ENCODE data around the gene FBXW8. TPM values are rescaled to one million over a fixed set of nuclear protein-coding genes. Genes with fewer than 3 reads are reported as not detected.

Gene FBXW8
- total and polyA plus RNA-seq, 5 donors, result 3.3 to 10.2 (median 7.5) TPM

DNA sequence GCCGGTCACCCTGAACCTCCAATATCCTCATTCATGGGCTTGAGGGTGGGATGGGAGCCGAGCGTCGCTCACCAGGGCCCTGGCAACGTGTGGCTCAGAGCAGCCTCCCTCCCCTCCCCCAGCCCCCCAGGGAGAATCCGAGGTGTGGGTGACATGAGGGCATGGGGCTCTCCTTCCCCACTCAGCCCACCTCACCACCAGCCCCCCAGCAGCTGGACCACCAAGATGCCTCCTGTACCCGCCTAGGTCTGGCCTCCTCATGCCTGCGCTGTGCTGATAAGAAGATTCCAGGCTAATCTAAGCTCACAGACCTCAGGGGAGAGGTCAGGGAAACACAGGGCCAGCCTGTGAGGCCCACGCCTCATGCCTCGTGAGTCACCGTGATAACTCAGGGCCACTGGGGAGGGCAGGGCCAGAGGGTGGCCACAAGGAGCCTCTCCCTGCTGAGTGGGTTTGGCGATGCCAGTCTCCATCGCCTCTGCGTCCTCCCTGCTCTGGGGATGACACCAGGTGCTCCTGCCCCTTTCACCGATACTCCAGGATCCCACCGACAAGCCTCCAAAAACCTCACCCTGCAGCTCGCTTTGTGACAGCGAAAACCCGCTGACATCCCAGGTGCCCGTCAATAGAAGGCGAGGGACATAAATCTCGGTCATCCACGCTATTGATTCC, 131.6 kb downstream of the FBXW8 start:
- no peak overlapping the region for H3K4me3 ChIP-seq (ENCODE audit: low read length)
- peak; percentile 63 to 68 (median 66) for DNase-seq
- 68% methylated on average over 23 of the region's 23 CpGs for WGBS
- intact Hi-C loops (cut with DNase I), result no loop called here
- no peak overlapping the region for H3K27ac ChIP-seq (ENCODE audit: low read length)
- no peaks in the 10 kb centered on the region for H3K27me3 ChIP-seq (ENCODE audit: control insufficient read depth, insufficient read depth)
- no peaks in the 10 kb centered on the region for H3K9me3 ChIP-seq (ENCODE audit: control insufficient read depth, low read length)
- no peaks in the 10 kb centered on the region for H3K4me1 ChIP-seq (ENCODE audit: control insufficient read depth, insufficient read depth, low read length)
- peak; percentile 55 to 93 for ATAC-seq

- H3K27ac ChIP-seq (ENCODE audit: low read length), result no peak overlapping the region
- H3K9me3 ChIP-seq (ENCODE audit: control insufficient read depth, low read length), result no peaks in the 10 kb centered on the region
- ATAC-seq, result no peak
- WGBS, result 78% methylated on average over 6 of the region's 6 CpGs
- H3K4me1 ChIP-seq (ENCODE audit: control insufficient read depth, insufficient read depth, low read length), result no peaks in the 10 kb centered on the region
- no peak overlapping the region for H3K4me3 ChIP-seq (ENCODE audit: low read length)
- no peak for DNase-seq
- H3K27me3 ChIP-seq (ENCODE audit: control insufficient read depth, insufficient read depth), result no peaks in the 10 kb centered on the region
- intact Hi-C loops (cut with DNase I), result no loop called here
Observed at GRCh38 chr12:117042862-117043261, 132.1 kb downstream of the FBXW8 start.

- ATAC-seq (no peak), DNase-seq (peak in 1 of 3 donors; percentile 25)
- Histone ChIP-seq H3K4me1 (ENCODE audit: control insufficient read depth, insufficient read depth, low read length) (peaks cover 7% of the 10 kb centered on the region), H3K27ac (ENCODE audit: low read length) (no peak overlapping the region), H3K4me3 (ENCODE audit: low read length) (no peak overlapping the region), H3K27me3 (ENCODE audit: control insufficient read depth, insufficient read depth) (no peaks in the 10 kb centered on the region), H3K9me3 (ENCODE audit: control insufficient read depth, low read length) (no peaks in the 10 kb centered on the region)
- 78% methylated on average over 11 of the region's 11 CpGs for WGBS
- intact Hi-C loops (cut with DNase I), result no loop called here
Observed at GRCh38 chr12:117044311-117044710, 133.6 kb downstream of the FBXW8 start.

DNA sequence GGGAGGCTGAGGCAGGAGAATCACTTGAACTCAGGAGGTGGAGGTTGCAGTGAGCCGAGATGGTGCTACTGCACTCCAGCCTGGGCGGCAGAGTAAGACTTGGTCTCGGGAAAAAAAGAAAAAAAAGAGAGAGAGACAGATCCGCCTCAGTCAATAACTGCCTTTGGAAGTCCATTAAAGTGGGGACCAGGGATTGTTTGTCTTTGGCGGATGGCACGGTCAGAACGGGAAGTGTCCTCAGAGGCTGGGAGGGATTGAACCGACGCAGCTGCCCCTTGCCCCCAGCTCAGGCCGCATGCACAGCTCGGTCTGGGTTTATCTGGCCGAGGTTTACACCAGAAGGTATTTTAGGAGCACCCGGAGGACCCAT, 134.0 kb downstream of the FBXW8 start:
- Histone ChIP-seq H3K9me3 (ENCODE audit: control insufficient read depth, low read length) (no peaks in the 10 kb centered on the region), H3K4me3 (ENCODE audit: low read length) (no peak overlapping the region), H3K4me1 (ENCODE audit: control insufficient read depth, insufficient read depth, low read length) (peaks cover 7% of the 10 kb centered on the region), H3K27me3 (ENCODE audit: control insufficient read depth, insufficient read depth) (no peaks in the 10 kb centered on the region), H3K27ac (ENCODE audit: low read length) (peak overlapping the region; percentile 30)
- intact Hi-C loops (cut with DNase I), result no loop called here
- WGBS, result 58% methylated on average over 13 of the region's 13 CpGs
- no peak for DNase-seq
- no peak for ATAC-seq

DNA sequence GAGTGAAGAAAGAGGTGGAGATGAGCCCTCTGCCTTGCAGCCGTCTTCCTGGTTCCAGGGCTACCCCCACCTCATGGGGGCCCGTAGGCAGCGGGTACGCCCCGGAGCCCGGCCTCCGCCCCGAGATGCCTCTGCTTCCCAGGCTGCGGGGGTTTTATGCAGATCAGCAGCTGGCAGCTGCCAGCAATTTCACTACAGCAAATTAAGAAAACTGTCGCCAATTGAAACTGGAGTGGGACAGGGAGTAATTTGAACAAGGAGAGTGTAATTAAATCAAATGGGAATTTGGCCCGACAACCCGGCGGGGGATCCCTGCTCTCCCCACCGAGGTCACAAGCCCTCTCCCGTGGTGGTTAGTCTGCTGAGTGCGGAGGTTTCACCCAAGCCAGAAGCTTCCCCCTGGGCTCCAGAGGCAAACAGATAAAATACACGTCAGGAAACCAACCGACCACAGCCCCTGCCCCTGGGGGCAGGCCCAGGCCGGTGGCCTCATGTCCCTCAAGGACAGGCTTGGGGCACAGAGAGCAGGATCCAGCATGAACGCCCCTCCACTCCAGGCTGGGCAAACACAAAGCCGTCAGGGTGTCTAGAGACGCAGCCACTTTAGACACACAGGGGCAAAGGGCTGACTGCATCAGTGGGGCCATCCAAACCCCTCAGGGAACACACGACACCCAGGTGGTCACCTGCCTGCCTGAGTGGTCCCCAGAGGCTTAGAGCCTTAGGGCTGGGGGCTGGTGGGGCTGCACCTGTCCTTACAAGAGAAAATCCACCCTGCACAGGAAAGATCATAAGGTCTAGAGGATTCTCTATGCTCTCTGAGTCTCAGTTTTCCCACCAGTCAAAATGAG, 134.6 kb downstream of the FBXW8 start:
- DNase-seq (peak in 1 of 3 donors; percentile 39), ATAC-seq (no peak)
- Histone ChIP-seq H3K4me1 (ENCODE audit: control insufficient read depth, insufficient read depth, low read length) (peaks cover 9% of the 10 kb centered on the region), H3K9me3 (ENCODE audit: control insufficient read depth, low read length) (no peaks in the 10 kb centered on the region), H3K27me3 (ENCODE audit: control insufficient read depth, insufficient read depth) (no peaks in the 10 kb centered on the region), H3K27ac (ENCODE audit: low read length) (peak overlapping the region; percentile 30), H3K4me3 (ENCODE audit: low read length) (no peak overlapping the region)
- intact Hi-C loops (cut with DNase I), result no loop called here
- 32% methylated on average over 23 of the region's 23 CpGs for WGBS

- H3K27ac ChIP-seq (ENCODE audit: low read length), result peak overlapping the region; percentile 5
- no peaks in the 10 kb centered on the region for H3K27me3 ChIP-seq (ENCODE audit: control insufficient read depth, insufficient read depth)
- intact Hi-C loops (cut with DNase I), result no loop called here
- ATAC-seq (no peak), DNase-seq (peak in 1 of 3 donors; percentile 47)
- peaks cover 11% of the 10 kb centered on the region for H3K4me1 ChIP-seq (ENCODE audit: control insufficient read depth, insufficient read depth, low read length)
- WGBS, result 34% methylated on average over 6 of the region's 6 CpGs
- no peaks in the 10 kb centered on the region for H3K9me3 ChIP-seq (ENCODE audit: control insufficient read depth, low read length)
- H3K4me3 ChIP-seq (ENCODE audit: low read length), result no peak overlapping the region
Observed at GRCh38 chr12:117046011-117046369, 135.2 kb downstream of the FBXW8 start.

DNA sequence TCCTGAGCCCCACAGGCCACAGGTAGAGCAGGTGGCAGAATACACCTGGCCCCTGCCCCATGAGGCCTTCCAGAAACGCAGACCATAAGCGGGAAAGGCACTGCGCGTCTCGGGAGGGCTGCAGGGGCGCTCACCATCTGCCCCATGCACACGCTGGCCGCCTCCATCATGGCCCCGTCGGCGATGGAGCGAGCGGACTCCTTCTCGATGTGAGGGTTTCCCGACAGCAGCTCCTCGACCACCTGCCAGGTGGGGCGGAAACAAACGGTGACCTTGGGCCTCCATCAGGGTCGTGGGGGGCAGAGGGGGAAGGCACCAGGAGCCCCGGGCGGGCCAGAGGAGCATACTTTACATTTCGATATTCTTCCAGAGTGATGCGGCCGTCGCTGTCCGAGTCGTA, 135.7 kb downstream of the FBXW8 start:
- ATAC-seq, result no peak
- Histone ChIP-seq H3K4me3 (ENCODE audit: low read length) (no peak overlapping the region), H3K9me3 (ENCODE audit: control insufficient read depth, low read length) (no peaks in the 10 kb centered on the region), H3K4me1 (ENCODE audit: control insufficient read depth, insufficient read depth, low read length) (peaks cover 11% of the 10 kb centered on the region), H3K27ac (ENCODE audit: low read length) (no peak overlapping the region), H3K27me3 (ENCODE audit: control insufficient read depth, insufficient read depth) (no peaks in the 10 kb centered on the region)
- 91% methylated on average over 27 of the region's 27 CpGs for WGBS
- DNase-seq, result peak in 1 of 3 donors; percentile 41
- intact Hi-C loops (cut with DNase I), result no loop called here

DNA sequence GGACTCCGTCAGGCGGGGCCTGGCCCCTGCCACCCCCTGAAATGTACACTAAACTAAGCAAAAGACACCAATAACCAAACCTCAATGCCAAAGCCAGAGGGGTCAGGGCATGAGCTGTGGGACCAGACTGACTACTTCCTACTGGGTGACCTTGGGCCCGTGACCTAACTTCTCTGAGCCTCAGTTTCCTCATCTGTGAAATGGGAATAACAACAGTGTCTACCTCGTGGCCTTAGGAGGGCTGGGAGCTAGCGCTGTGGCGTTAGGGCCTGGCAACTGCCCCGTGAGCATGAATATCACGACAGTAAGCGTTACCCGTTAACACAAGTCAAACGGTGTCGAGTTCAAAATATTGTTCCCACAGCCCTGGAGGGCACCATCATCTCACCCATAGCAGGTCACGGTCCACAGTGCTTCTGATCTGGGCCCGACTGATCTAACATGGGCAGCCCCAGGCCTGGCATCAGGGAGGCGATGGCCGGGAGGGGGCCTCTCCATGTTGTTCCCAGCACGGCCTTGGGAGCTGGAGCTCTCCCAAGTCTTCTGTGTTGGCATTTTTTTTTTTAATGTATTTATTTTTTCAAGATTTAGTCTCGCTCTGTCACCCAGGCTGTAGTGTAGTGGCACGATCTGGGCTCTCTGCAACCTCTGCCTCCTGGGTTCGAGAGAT, 136.2 kb downstream of the FBXW8 start:
- Histone ChIP-seq H3K27me3 (ENCODE audit: control insufficient read depth, insufficient read depth) (no peaks in the 10 kb centered on the region), H3K9me3 (ENCODE audit: control insufficient read depth, low read length) (no peaks in the 10 kb centered on the region), H3K4me1 (ENCODE audit: control insufficient read depth, insufficient read depth, low read length) (peaks cover 12% of the 10 kb centered on the region), H3K27ac (ENCODE audit: low read length) (no peak overlapping the region), H3K4me3 (ENCODE audit: low read length) (no peak overlapping the region)
- ATAC-seq (no peak), DNase-seq (no peak)
- WGBS, result 93% methylated on average over 20 of the region's 20 CpGs
- intact Hi-C loops (cut with DNase I), result no loop called here

- intact Hi-C loops (cut with DNase I), result no loop called here
- no peak overlapping the region for H3K4me3 ChIP-seq (ENCODE audit: low read length)
- 32% methylated on average over 18 of the region's 18 CpGs for WGBS
- no peaks in the 10 kb centered on the region for H3K9me3 ChIP-seq (ENCODE audit: control insufficient read depth, low read length)
- no peaks in the 10 kb centered on the region for H3K27me3 ChIP-seq (ENCODE audit: control insufficient read depth, insufficient read depth)
- peak overlapping the region; percentile 34 for H3K27ac ChIP-seq (ENCODE audit: low read length)
- peak; percentile 42 to 75 for ATAC-seq
- DNase-seq, result peak; percentile 56 to 84 (median 80)
- H3K4me1 ChIP-seq (ENCODE audit: control insufficient read depth, insufficient read depth, low read length), result peaks cover 12% of the 10 kb centered on the region
Observed at GRCh38 chr12:117047810-117048584, 137.2 kb downstream of the FBXW8 start.

DNA sequence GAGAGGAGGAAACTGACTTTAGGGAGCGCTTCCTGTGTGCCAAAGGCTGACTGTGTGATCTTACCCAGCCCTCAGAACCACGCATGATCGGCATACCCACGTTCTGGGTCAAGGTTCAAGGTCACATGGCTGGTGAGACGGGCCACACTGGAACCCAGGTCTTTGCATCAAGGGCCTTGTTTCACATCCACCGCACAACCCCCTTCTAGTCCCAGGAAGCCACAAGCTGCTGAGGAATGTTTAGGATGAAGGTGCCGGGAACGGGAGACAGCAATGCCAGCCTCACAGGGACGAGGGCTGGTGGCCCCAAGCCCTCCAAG, 137.8 kb downstream of the FBXW8 start:
- no peak for DNase-seq
- intact Hi-C loops (cut with DNase I), result no loop called here
- ATAC-seq, result no peak
- Histone ChIP-seq H3K27ac (ENCODE audit: low read length) (peak overlapping the region; percentile 28), H3K9me3 (ENCODE audit: control insufficient read depth, low read length) (no peaks in the 10 kb centered on the region), H3K4me1 (ENCODE audit: control insufficient read depth, insufficient read depth, low read length) (peaks cover 12% of the 10 kb centered on the region), H3K27me3 (ENCODE audit: control insufficient read depth, insufficient read depth) (no peaks in the 10 kb centered on the region), H3K4me3 (ENCODE audit: low read length) (no peak overlapping the region)
- WGBS, result 49% methylated on average over 9 of the region's 9 CpGs

Data from right cardiac atrium (tissue), 5 donors.